Endothelial cell of umbilical vein (primary cell): ENCODE results near the gene ZNF326. TPM values are rescaled to one million over a fixed set of nuclear protein-coding genes. Genes with fewer than 3 reads are reported as not detected.

ENCODE experiments used
- BruUV-seq: library from RNA; stranded (reverse); fragments of 400-500 nt; replicated peaks from 2 replicates; lab custom pipeline; 2021; lab: Mats Ljungman, UMichigan
- CTCF ChIA-PET: fragments of 300-600, 350-600 bp; sonication (Branson Sonifier 250); formaldehyde crosslinking; loops from one replicate; lab custom pipeline; 2021; ENCODE audit warnings: antibody characterized with exemption, inconsistent platforms; lab: Charles Lee
- POLR2A ChIA-PET: fragments of 300-600, 350-600 bp; sonication (Branson Sonifier 250); formaldehyde crosslinking; loops from one replicate; lab custom pipeline; 2021; ENCODE audit warnings: antibody characterized with exemption, inconsistent platforms; lab: Charles Lee
- DNase-seq: peaks from one replicate; pipeline ENCODE4 v3.0.0-alpha.2; 2011; ENCODE audit warnings: low read depth, low spot score
- FAIRE-seq: peaks from 2 replicates; lab custom pipeline; 2011; peaks lifted over from hg19 to GRCh38; lab: Jason Lieb, UNC
- H2AFZ ChIP-seq: 2 replicates; pipeline ENCODE4 v1.6.0; 2012; ENCODE audit warnings: low read depth, low read length, control low read depth, inconsistent platforms
- H3K27ac ChIP-seq: 2 replicates; pipeline ENCODE4 v1.5.1; 2011; ENCODE audit warnings: low read depth, mild to moderate bottlenecking, control low read depth, low read length, moderate library complexity; ENCODE audit not compliant: insufficient read depth
- H3K27me3 ChIP-seq, 2 experiments: 2 replicates each; pipeline versions ENCODE4 v1.6.0 to v1.6.1; 2011; ENCODE audit warnings: low read length in 2 of 2, mixed read lengths in 1 of 2; ENCODE audit not compliant: control insufficient read depth in 2 of 2, insufficient read depth in 2 of 2
- H3K36me3 ChIP-seq, 2 experiments: 2 replicates in 1 of 2; 3 replicates in 1 of 2; pipeline ENCODE4 v1.5.1; 2011; ENCODE audit warnings: low read length in 2 of 2, mild to moderate bottlenecking in 1 of 2, moderate library complexity in 1 of 2; ENCODE audit not compliant: control insufficient read depth in 2 of 2, insufficient read depth in 2 of 2; ENCODE audit errors: extremely low read depth in 1 of 2
- H3K4me1 ChIP-seq: 3 replicates; pipeline ENCODE4 v1.5.1; 2011; ENCODE audit warnings: mild to moderate bottlenecking, low read length; ENCODE audit not compliant: control insufficient read depth, insufficient read depth; ENCODE audit errors: extremely low read depth
- H3K4me2 ChIP-seq: 2 replicates; pipeline ENCODE4 v1.6.1; 2011; ENCODE audit warnings: low read length, control low read depth, mixed read lengths; ENCODE audit not compliant: insufficient read depth
- H3K4me3 ChIP-seq, 3 experiments: fragments of 200-600 bp in 1 of 3; sonication (generic), shearing (Covaris generic) in 1 of 3; replicated peaks in 1 of 3; 2 replicates each; pipeline ENCODE4 v1.5.1; 2011 to 2016; ENCODE audit warnings: control low read depth in 3 of 3, low read length in 3 of 3, mild to moderate bottlenecking in 2 of 3, inconsistent platforms in 1 of 3, low read depth in 1 of 3, moderate library complexity in 1 of 3; ENCODE audit not compliant: insufficient read depth in 1 of 3
- H3K79me2 ChIP-seq: 2 replicates; pipeline ENCODE4 v1.6.0; 2012; ENCODE audit warnings: low read length, inconsistent platforms; ENCODE audit not compliant: control insufficient read depth, insufficient read depth
- H3K9ac ChIP-seq: replicated peaks from 2 replicates; pipeline ENCODE3; 2011; ENCODE audit warnings: low read length, control low read depth; ENCODE audit not compliant: insufficient read depth; ENCODE audit errors: extremely low read depth
- H3K9me1 ChIP-seq: replicated peaks from 3 replicates; pipeline ENCODE4 v1.6.0; 2011; ENCODE audit warnings: mild to moderate bottlenecking, low read length; ENCODE audit not compliant: control insufficient read depth, insufficient read depth; ENCODE audit errors: extremely low read depth
- H3K9me3 ChIP-seq: replicated peaks from 2 replicates; pipeline ENCODE4 v1.5.1; 2012; ENCODE audit warnings: low read length, inconsistent platforms; ENCODE audit not compliant: control insufficient read depth, insufficient read depth
- H4K20me1 ChIP-seq: replicated peaks from 2 replicates; pipeline ENCODE3; 2011; ENCODE audit warnings: mild to moderate bottlenecking, low read length; ENCODE audit not compliant: control insufficient read depth, insufficient read depth; ENCODE audit errors: extremely low read depth
- EZH2 ChIP-seq: IDR thresholded peaks from 2 replicates; pipeline ENCODE4 v1.6.1; 2012; ENCODE audit warnings: borderline replicate concordance, low read depth, mild to moderate bottlenecking, moderate library complexity, low read length, inconsistent platforms; ENCODE audit not compliant: severe bottlenecking
- FOS ChIP-seq: IDR thresholded peaks from 2 replicates; pipeline ENCODE4 v1.6.1; 2011; ENCODE audit warnings: mild to moderate bottlenecking, low read length, moderate library complexity, borderline replicate concordance; ENCODE audit not compliant: insufficient read depth
- GATA2 ChIP-seq: IDR thresholded peaks from 2 replicates; pipeline ENCODE4 v1.7.0; 2011; ENCODE audit warnings: low read depth, mild to moderate bottlenecking, moderate library complexity, mixed read lengths, low read length; ENCODE audit not compliant: insufficient read length, insufficient read depth
- JUN ChIP-seq: IDR thresholded peaks from 2 replicates; pipeline ENCODE4 v1.6.1; 2011; ENCODE audit warnings: borderline replicate concordance, low read depth; ENCODE audit not compliant: insufficient read length, insufficient read depth
- MAX ChIP-seq: IDR thresholded peaks from 2 replicates; pipeline ENCODE4 v1.6.1; 2011; ENCODE audit not compliant: insufficient read depth, insufficient read length
- MYC ChIP-seq: IDR thresholded peaks from one replicate; pipeline ENCODE4 v1.6.1; 2011; ENCODE audit warnings: mild to moderate bottlenecking, low read depth, low read length
- POLR2A ChIP-seq: IDR thresholded peaks from 2 replicates; pipeline ENCODE4 v1.6.1; 2012; ENCODE audit warnings: low read depth, mild to moderate bottlenecking, control low read depth, low read length
- POLR2AphosphoS5 ChIP-seq: IDR thresholded peaks from 2 replicates; pipeline ENCODE4 v1.6.1; 2012; ENCODE audit warnings: low read depth, mild to moderate bottlenecking, control low read depth, low read length, moderate library complexity; ENCODE audit not compliant: insufficient read depth
- dilution Hi-C: fragments of 300-500 bp; cut with MboI; formaldehyde crosslinking; loops from one replicate; pipeline ENCODE4 v1.15.0; 2019; ENCODE audit warnings: low sequenced_read_pairs; ENCODE audit not compliant: extremely low pct_ligation_motif_present
- intact Hi-C: fragments of 100-400 bp; cut with micrococcal nuclease; formaldehyde crosslinking; loops from one replicate; pipeline ENCODE4 v1.10.0; 2022
- polyA plus RNA-seq, 4 experiments: library from polyadenylated mRNA; depleted of rRNA in 3 of 4; stranded (reverse) in 3 of 4; unstranded in 1 of 4; fragments of >200 nt; gene quantifications; 2 replicates each; pipeline versions ENCODE4 v1.2.1 to v1.2.3, GENCODE V29; 2011 to 2012; ENCODE audit warnings: missing spikeins in 1 of 4
- total RNA-seq: library from RNA; stranded (reverse); gene quantifications from 2 replicates; pipeline ENCODE4 v1.2.3, GENCODE V29; 2021
- TF ChIP-seq, protein P1 (sequence below), 2 donors: IDR thresholded peaks; 1 replicate in 1 of 2; 2 replicates in 1 of 2; pipeline ENCODE4 v1.5.1; 2011; ENCODE audit warnings: low read length in 2 of 2, mild to moderate bottlenecking in 2 of 2, moderate library complexity in 2 of 2, control low read depth in 1 of 2, inconsistent platforms in 1 of 2, low read depth in 1 of 2; ENCODE audit not compliant: insufficient read depth in 1 of 2; ENCODE audit errors: extremely low read depth in 1 of 2

Gene ZNF326
- total and polyA plus RNA-seq, 2 donors (not counting 3 experiments of a cell fraction or from before 2014, with no cell fraction given), result 13.1 to 29.9 TPM

DNA sequence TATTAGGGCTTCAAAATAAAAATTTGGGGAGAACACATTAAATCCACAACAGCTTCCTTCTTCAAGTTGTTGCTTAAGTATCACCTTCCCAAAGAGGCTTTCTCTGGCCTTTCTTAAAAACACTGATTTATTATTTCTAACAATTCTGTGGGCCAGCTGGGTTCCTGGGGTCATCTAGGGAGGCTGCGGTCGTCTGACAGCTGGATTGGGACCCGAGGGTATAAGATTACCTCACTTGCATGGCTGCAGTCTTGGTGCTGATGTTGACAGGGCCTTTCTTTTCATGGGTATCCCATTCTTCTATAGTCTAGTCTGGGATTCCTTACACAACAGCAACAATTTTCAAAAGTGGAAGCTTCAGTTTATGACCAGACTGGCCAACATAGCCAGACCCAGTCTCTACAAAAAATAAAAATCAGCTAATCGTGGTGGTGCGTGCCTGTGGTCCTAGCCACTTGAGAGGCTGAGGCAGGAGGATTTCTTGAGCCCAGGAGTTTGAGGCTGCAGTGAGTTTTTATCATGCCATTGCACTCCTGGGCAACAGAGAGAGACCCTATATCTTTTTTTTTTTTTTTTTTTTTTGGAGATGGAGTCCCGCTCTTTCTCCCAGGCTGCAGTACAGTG lies 46.1 kb upstream of the ZNF326 start:
- intact Hi-C loops (no loop called here), dilution Hi-C loops (no loop called here)
- POLR2A ChIA-PET, result no interaction called here
- Histone ChIP-seq H3K9me1 (no peaks in the 10 kb centered on the region), H3K4me1 (peaks cover 2% of the 10 kb centered on the region), H3K79me2 (no peaks in the 10 kb centered on the region), H3K9ac (no peak overlapping the region), H2AFZ (no peak overlapping the region), H3K4me2 (no peak overlapping the region), H4K20me1 (no peaks in the 10 kb centered on the region), H3K27me3 (no peaks in the 10 kb centered on the region), H3K9me3 (no peaks in the 10 kb centered on the region), H3K4me3 (no peak overlapping the region), H3K27ac (no peak overlapping the region), H3K36me3 (no peaks in the 10 kb centered on the region)
- DNase-seq (no peak), FAIRE-seq (no peak)
- TF ChIP-seq EZH2, result no peak
- no peak for TF ChIP-seq POLR2AphosphoS5
- TF ChIP-seq POLR2A, result no peak
- no peak for TF ChIP-seq GATA2
- no peak for TF ChIP-seq FOS
- no peak for TF ChIP-seq MAX
- TF ChIP-seq JUN, result no peak
- no peak for TF ChIP-seq MYC
- TF ChIP-seq, protein P1, sequence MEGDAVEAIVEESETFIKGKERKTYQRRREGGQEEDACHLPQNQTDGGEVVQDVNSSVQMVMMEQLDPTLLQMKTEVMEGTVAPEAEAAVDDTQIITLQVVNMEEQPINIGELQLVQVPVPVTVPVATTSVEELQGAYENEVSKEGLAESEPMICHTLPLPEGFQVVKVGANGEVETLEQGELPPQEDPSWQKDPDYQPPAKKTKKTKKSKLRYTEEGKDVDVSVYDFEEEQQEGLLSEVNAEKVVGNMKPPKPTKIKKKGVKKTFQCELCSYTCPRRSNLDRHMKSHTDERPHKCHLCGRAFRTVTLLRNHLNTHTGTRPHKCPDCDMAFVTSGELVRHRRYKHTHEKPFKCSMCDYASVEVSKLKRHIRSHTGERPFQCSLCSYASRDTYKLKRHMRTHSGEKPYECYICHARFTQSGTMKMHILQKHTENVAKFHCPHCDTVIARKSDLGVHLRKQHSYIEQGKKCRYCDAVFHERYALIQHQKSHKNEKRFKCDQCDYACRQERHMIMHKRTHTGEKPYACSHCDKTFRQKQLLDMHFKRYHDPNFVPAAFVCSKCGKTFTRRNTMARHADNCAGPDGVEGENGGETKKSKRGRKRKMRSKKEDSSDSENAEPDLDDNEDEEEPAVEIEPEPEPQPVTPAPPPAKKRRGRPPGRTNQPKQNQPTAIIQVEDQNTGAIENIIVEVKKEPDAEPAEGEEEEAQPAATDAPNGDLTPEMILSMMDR (IDR thresholded peaks at IDR 0.05; ENCODE audit: extremely low read depth in 1 of 2, insufficient read depth in 1 of 2, low read depth in 1 of 2, low read length in 2 of 2), result no peak
- CTCF ChIA-PET, result no interaction called here
- no TSS peak for BruUV-seq
